Colonic mucosa (tissue), 4 donors: Measurements from ENCODE around the gene COMMD10. TPM values are rescaled to one million over a fixed set of nuclear protein-coding genes. Genes with fewer than 3 reads are reported as not detected.

Source experiments
- DNase-seq: peaks from one replicate; pipeline ENCODE4 v3.0.0-alpha.2; 2020
- H3K27ac ChIP-seq: fragments of 200-600 bp; one replicate; pipeline ENCODE4 v1.8.0; 2021
- H3K27me3 ChIP-seq: fragments of 200-600 bp; one replicate; pipeline ENCODE4 v1.8.0; 2021
- H3K36me3 ChIP-seq: fragments of 200-600 bp; one replicate; pipeline ENCODE4 v1.8.0; 2021
- H3K4me1 ChIP-seq: fragments of 200-600 bp; one replicate; pipeline ENCODE4 v1.8.0; 2021; ENCODE audit warnings: mild to moderate bottlenecking
- H3K4me3 ChIP-seq: fragments of 200-600 bp; one replicate; pipeline ENCODE4 v1.8.0; 2021
- H3K9ac ChIP-seq, 2 donors: one replicate each; pipeline ENCODE4 v1.7.0; 2013; ENCODE audit warnings: control low read depth in 2 of 2, low read depth in 2 of 2, low read length in 2 of 2
- H3K9me3 ChIP-seq: fragments of 200-600 bp; one replicate; pipeline ENCODE4 v1.8.0; 2021
- CTCF ChIP-seq: fragments of 200-600 bp; IDR thresholded peaks from one replicate; pipeline ENCODE4 v1.8.0; 2022; ENCODE audit warnings: antibody characterized with exemption, mild to moderate bottlenecking
- intact Hi-C: fragments of 100-400 bp; cut with DNase I; formaldehyde crosslinking; loops from one replicate; pipeline ENCODE4 v1.14.1; 2022
- total RNA-seq, 2 donors: library from RNA; stranded (reverse); fragmentation: NEBNext Ultra II Directional in 1 of 2; extraction: Animal tissue kit (Norgen Biotek cat#: 25700) in 1 of 2; gene quantifications; one replicate each; pipeline ENCODE4 v1.2.1, GENCODE V29; 2021
- donor health status: healthy.
- donor health status: DM: no; HTN: no; CAD: no.
- donor health status: DM: no; HTN: no; CAD: no.

The COMMD10 gene
- total RNA-seq, 2 donors from 2014 or later = 24.8 to 26.5 TPM

- Histone ChIP-seq H3K27me3 (no peaks in the 10 kb centered on the region), H3K36me3 (no peaks in the 10 kb centered on the region), H3K4me3 (no peak overlapping the region), H3K27ac (no peak overlapping the region), H3K9me3 (no peaks in the 10 kb centered on the region), H3K9ac (no peak overlapping the region), H3K4me1 (no peaks in the 10 kb centered on the region)
- intact Hi-C loops = no loop called here
- no peak for DNase-seq
- TF ChIP-seq CTCF = no peak
Observed at GRCh38 chr5:116231288-116231687, 146.5 kb downstream of the COMMD10 start.

GRCh38 chr5:116234681-116235080, 149.9 kb downstream of the COMMD10 start:
- no peak for DNase-seq
- intact Hi-C loops = no loop called here
- no peak overlapping the region for H3K4me3 ChIP-seq
- H3K4me1 ChIP-seq = no peaks in the 10 kb centered on the region
- H3K36me3 ChIP-seq = no peaks in the 10 kb centered on the region
- H3K27ac ChIP-seq = no peak overlapping the region
- TF ChIP-seq CTCF = no peak
- no peaks in the 10 kb centered on the region for H3K27me3 ChIP-seq
- no peaks in the 10 kb centered on the region for H3K9me3 ChIP-seq
- no peak overlapping the region for H3K9ac ChIP-seq

GRCh38 chr5:116237917-116238500, 153.2 kb downstream of the COMMD10 start:
- no peak overlapping the region for H3K4me3 ChIP-seq
- intact Hi-C loops = no loop called here
- TF ChIP-seq CTCF = no peak
- H3K27me3 ChIP-seq = no peaks in the 10 kb centered on the region
- no peaks in the 10 kb centered on the region for H3K36me3 ChIP-seq
- no peak overlapping the region for H3K27ac ChIP-seq
- no peaks in the 10 kb centered on the region for H3K4me1 ChIP-seq
- no peak for DNase-seq
- H3K9ac ChIP-seq = no peak overlapping the region
- no peaks in the 10 kb centered on the region for H3K9me3 ChIP-seq

GRCh38 chr5:116242343-116242742, 157.5 kb downstream of the COMMD10 start:
- no peaks in the 10 kb centered on the region for H3K9me3 ChIP-seq
- H3K4me3 ChIP-seq = no peak overlapping the region
- no peaks in the 10 kb centered on the region for H3K36me3 ChIP-seq
- H3K27me3 ChIP-seq = no peaks in the 10 kb centered on the region
- H3K27ac ChIP-seq = no peak overlapping the region
- intact Hi-C loops = no loop called here
- no peak for DNase-seq
- TF ChIP-seq CTCF = no peak
- H3K9ac ChIP-seq = no peak overlapping the region
- H3K4me1 ChIP-seq = no peaks in the 10 kb centered on the region

- Histone ChIP-seq H3K36me3 (no peaks in the 10 kb centered on the region), H3K9me3 (no peaks in the 10 kb centered on the region), H3K4me3 (no peak overlapping the region), H3K27ac (no peak overlapping the region), H3K9ac (no peak overlapping the region), H3K4me1 (no peaks in the 10 kb centered on the region), H3K27me3 (no peaks in the 10 kb centered on the region)
- no peak for TF ChIP-seq CTCF
- intact Hi-C loops = no loop called here
- DNase-seq = no peak
Observed at GRCh38 chr5:116248432-116248831, 163.6 kb downstream of the COMMD10 start.
